ENCODE results near the gene FRMD3.

Gene FRMD3

GRCh38 chr9:83538172-83538889 lies at the start of gene FRMD3:
TSS of gene FRMD3 (minus strand) at chr9:83538401. CDS start at chr9:83538231, 170 bp downstream.
- FAIRE-seq, result no peak

GRCh38 chr9:83584995-83585394 lies 46.8 kb upstream of the FRMD3 start:
- no peak for FAIRE-seq

- no peak for FAIRE-seq
Measured at GRCh38 chr9:83583151-83584014, 45.2 kb upstream of the FRMD3 start.

GRCh38 chr9:83582029-83582428 lies 43.8 kb upstream of the FRMD3 start:
- no peak for FAIRE-seq

GRCh38 chr9:83574482-83574881 lies 36.3 kb upstream of the FRMD3 start:
- no peak for FAIRE-seq

- FAIRE-seq, result no peak
Measured at GRCh38 chr9:83572524-83572923, 34.3 kb upstream of the FRMD3 start.

GRCh38 chr9:83570359-83570758 lies 32.2 kb upstream of the FRMD3 start:
- FAIRE-seq, result no peak

- no peak for FAIRE-seq
Measured at GRCh38 chr9:83569326-83569725, 31.1 kb upstream of the FRMD3 start.

GRCh38 chr9:83563360-83563759 lies 25.2 kb upstream of the FRMD3 start:
- no peak for FAIRE-seq

GRCh38 chr9:83560169-83560826 lies 22.1 kb upstream of the FRMD3 start:
- FAIRE-seq, result no peak

GRCh38 chr9:83557771-83558170 lies 19.6 kb upstream of the FRMD3 start:
- FAIRE-seq, result no peak

GRCh38 chr9:83557317-83557716 lies 19.1 kb upstream of the FRMD3 start:
- FAIRE-seq, result no peak

GRCh38 chr9:83554278-83554677 lies 16.1 kb upstream of the FRMD3 start:
- FAIRE-seq, result no peak

- FAIRE-seq, result no peak
Measured at GRCh38 chr9:83544002-83544698, 5.9 kb upstream of the FRMD3 start.

GRCh38 chr9:83538890-83539238 lies 663 bp upstream of the FRMD3 start:
- no peak for FAIRE-seq

GRCh38 chr9:83537331-83538171 lies 650 bp downstream of the FRMD3 start:
- FAIRE-seq, result no peak

GRCh38 chr9:83536332-83536731 lies 1.9 kb downstream of the FRMD3 start:
- no peak for FAIRE-seq

GRCh38 chr9:83535736-83536135 lies 2.5 kb downstream of the FRMD3 start:
- FAIRE-seq, result no peak

- no peak for FAIRE-seq
Measured at GRCh38 chr9:83533296-83533695, 4.9 kb downstream of the FRMD3 start.

- FAIRE-seq, result no peak
Measured at GRCh38 chr9:83526901-83527300, 11.3 kb downstream of the FRMD3 start.

- FAIRE-seq, result no peak
Measured at GRCh38 chr9:83526211-83526610, 12.0 kb downstream of the FRMD3 start.

GRCh38 chr9:83523684-83524083 lies 14.5 kb downstream of the FRMD3 start:
- FAIRE-seq, result no peak

All from colon (tissue), 2 donors.